ENCODE measurements around the gene LMBRD2. TPM values are rescaled to one million over a fixed set of nuclear protein-coding genes. Genes with fewer than 3 reads are reported as not detected.
A peak's percentile ranks its signal among the peaks of the same experiment; 100 is the strongest.

LMBRD2 gene
- polyA plus RNA-seq, 1 of the 3 experiments (the other 2 are of a cell fraction), result 1.6 TPM

- Histone ChIP-seq H3F3A (replicated peaks; ENCODE audit: insufficient read depth) (peaks cover 16% of the 10 kb centered on the region), H2AFZ (ENCODE audit: low read depth) (0 out of 2 replicates have a peak overlapping the region, but pooled peaks have one; percentile 32), H3K36me3 (replicated peaks in 1 of 2; ENCODE audit: control insufficient read depth in 1 of 2, insufficient read depth in 2 of 2, low read length in 1 of 2) (no peaks in the 10 kb centered on the region), H3K27me3 (ENCODE audit: insufficient read depth) (no peaks in the 10 kb centered on the region), H3K27ac (ENCODE audit: low read depth in 2 of 2, low read length in 1 of 2) (peak overlapping the region in 1 of 2 experiments; percentile 23; a peak in 1 of 4 replicates), H3K4me3 (ENCODE audit: low read depth in 2 of 2, low read length in 1 of 2) (0 out of 4 replicates have a peak overlapping the region, but pooled peaks of 1 of the 2 experiments have one; percentile 10), H3K9me3 (no peaks in the 10 kb centered on the region), H4K20me1 (ENCODE audit: insufficient read depth) (no peaks in the 10 kb centered on the region), H3K9me2 (no peaks in the 10 kb centered on the region), H3K4me1 (ENCODE audit: control insufficient read depth in 1 of 2, insufficient read depth in 2 of 2, low read depth in 1 of 2, low read length in 1 of 2) (peaks cover 6 to 20% of the 10 kb centered on the region in 2 experiments; a peak in 3 of 4 replicates), H3K79me2 (ENCODE audit: insufficient read depth) (peaks cover 19% of the 10 kb centered on the region), H3K9ac (no peak overlapping the region), H3K4me2 (peak overlapping the region; percentile 16; the same call in 1 of the 2 replicates)
- ChIA-PET POLR2A (no interaction called here), CTCF (no interaction called here)
- TF ChIP-seq JUND (IDR thresholded peaks at IDR 0.05) (0 out of 2 replicates have a peak, but pooled peaks have one; percentile 12), PBX3 (IDR thresholded peaks at IDR 0.05) (no peak), FOSL2 (IDR thresholded peaks at IDR 0.05; ENCODE audit: borderline replicate concordance, low read depth) (peak; percentile 27; the same call in 1 of the 2 replicates), ZBTB33 (IDR thresholded peaks at IDR 0.05; ENCODE audit: borderline replicate concordance, low read depth) (no peak)
- 52% methylated on average over 2 of the region's 2 CpGs for WGBS (ENCODE audit: low lambda C conversion rate)
- no peak for DNase-seq
Observed at GRCh38 chr5:36147681-36148080, 4.0 kb downstream of the LMBRD2 start.

GRCh38 chr5:36146390-36146789, 5.3 kb downstream of the LMBRD2 start:
- WGBS (ENCODE audit: low lambda C conversion rate), result 64% methylated on average over 3 of the region's 3 CpGs
- DNase-seq, result no peak

More at GRCh38 chr5:36146390-36146789, 5.3 kb downstream of the LMBRD2 start:
- no peaks in the 10 kb centered on the region for H4K20me1 ChIP-seq (ENCODE audit: insufficient read depth)
- peaks cover 12% of the 10 kb centered on the region for H3K79me2 ChIP-seq (ENCODE audit: insufficient read depth)
- ChIA-PET CTCF (interaction anchor here (1.3 kb wide), 1 partner anchor 10 kb away, joined by 4 read pairs; no protein-coding TSS in a partner anchor), POLR2A (no interaction called here)
- no peak overlapping the region for H3K4me2 ChIP-seq
- no peaks in the 10 kb centered on the region for H3K9me2 ChIP-seq
- no peak overlapping the region for H3K4me3 ChIP-seq (ENCODE audit: low read depth in 2 of 2, low read length in 1 of 2)
- H3F3A ChIP-seq (replicated peaks; ENCODE audit: insufficient read depth), result peaks cover 16% of the 10 kb centered on the region
- H3K27me3 ChIP-seq (ENCODE audit: insufficient read depth), result no peaks in the 10 kb centered on the region
- no peak for TF ChIP-seq NRF1 (IDR thresholded peaks at IDR 0.05; ENCODE audit: low read depth, low read length)
- TF ChIP-seq FOXJ3 (CRISPR knock-in tag; IDR thresholded peaks at IDR 0.05), result no peak
- no peak for TF ChIP-seq MAX (IDR thresholded peaks at IDR 0.05; ENCODE audit: low read depth)
- no peak for TF ChIP-seq ZBTB33 (IDR thresholded peaks at IDR 0.05; ENCODE audit: borderline replicate concordance, low read depth)
- no peak for TF ChIP-seq FOXM1 (IDR thresholded peaks at IDR 0.05; ENCODE audit: low read depth)
- no peak for TF ChIP-seq REST (IDR thresholded peaks at IDR 0.05; ENCODE audit: low read depth, low read length)
- TF ChIP-seq SIN3A (IDR thresholded peaks at IDR 0.05; ENCODE audit: borderline replicate concordance, low read depth, low read length), result no peak
- TF ChIP-seq CTCF (IDR thresholded peaks at IDR 0.05), result no peak
- no peak for TF ChIP-seq GATA2 (CRISPR knock-in tag; IDR thresholded peaks at IDR 0.05)
- peaks cover 6 to 10% of the 10 kb centered on the region in 2 experiments for H3K36me3 ChIP-seq (replicated peaks in 1 of 2; ENCODE audit: control insufficient read depth in 1 of 2, insufficient read depth in 2 of 2, low read length in 1 of 2)
- no peak overlapping the region for H3K9ac ChIP-seq
- peaks cover 4 to 20% of the 10 kb centered on the region in 2 experiments; a peak in 3 of 4 replicates for H3K4me1 ChIP-seq (ENCODE audit: control insufficient read depth in 1 of 2, insufficient read depth in 2 of 2, low read depth in 1 of 2, low read length in 1 of 2)
- H2AFZ ChIP-seq (ENCODE audit: low read depth), result no peak overlapping the region
- no peaks in the 10 kb centered on the region for H3K9me3 ChIP-seq
- H3K27ac ChIP-seq (ENCODE audit: low read depth in 2 of 2, low read length in 1 of 2), result no peak overlapping the region

All from SK-N-SH (cell line).